GM12873 (cell line): ENCODE results near the gene GTF3C1.

Experiments
- TF ChIP-seq, protein P1 (sequence below): IDR thresholded peaks from 2 replicates; pipeline ENCODE4 v1.5.1; 2012; ENCODE audit warnings: low read depth, mild to moderate bottlenecking, moderate library complexity, low read length, control low read depth; ENCODE audit not compliant: insufficient read depth; ENCODE audit errors: missing control alignments

Gene GTF3C1

GRCh38 chr16:27498031-27498825 is 51.5 kb downstream of the GTF3C1 start:
- TF ChIP-seq, protein P1, sequence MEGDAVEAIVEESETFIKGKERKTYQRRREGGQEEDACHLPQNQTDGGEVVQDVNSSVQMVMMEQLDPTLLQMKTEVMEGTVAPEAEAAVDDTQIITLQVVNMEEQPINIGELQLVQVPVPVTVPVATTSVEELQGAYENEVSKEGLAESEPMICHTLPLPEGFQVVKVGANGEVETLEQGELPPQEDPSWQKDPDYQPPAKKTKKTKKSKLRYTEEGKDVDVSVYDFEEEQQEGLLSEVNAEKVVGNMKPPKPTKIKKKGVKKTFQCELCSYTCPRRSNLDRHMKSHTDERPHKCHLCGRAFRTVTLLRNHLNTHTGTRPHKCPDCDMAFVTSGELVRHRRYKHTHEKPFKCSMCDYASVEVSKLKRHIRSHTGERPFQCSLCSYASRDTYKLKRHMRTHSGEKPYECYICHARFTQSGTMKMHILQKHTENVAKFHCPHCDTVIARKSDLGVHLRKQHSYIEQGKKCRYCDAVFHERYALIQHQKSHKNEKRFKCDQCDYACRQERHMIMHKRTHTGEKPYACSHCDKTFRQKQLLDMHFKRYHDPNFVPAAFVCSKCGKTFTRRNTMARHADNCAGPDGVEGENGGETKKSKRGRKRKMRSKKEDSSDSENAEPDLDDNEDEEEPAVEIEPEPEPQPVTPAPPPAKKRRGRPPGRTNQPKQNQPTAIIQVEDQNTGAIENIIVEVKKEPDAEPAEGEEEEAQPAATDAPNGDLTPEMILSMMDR, result no peak

DNA sequence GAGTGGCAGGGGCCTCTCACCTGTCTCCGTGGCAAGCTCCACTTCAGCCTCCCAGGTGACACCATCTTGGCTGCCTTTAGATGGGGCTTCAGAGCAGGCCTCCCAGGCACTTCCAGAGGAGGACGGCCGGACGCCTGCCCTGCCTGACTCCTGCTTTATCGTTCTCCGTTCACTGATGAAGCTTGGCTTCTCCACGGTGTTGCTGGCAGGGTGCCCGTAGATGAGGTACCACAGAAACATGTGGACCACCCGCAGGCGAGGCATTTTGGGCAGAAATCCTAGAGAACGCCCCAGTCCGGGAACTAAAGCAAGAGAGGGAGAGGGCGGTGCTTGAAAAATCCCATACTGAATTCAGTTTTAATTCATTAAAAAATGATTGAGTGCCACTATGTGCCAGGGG is 54.5 kb downstream of the GTF3C1 start:
- TF ChIP-seq, protein P1, result no peak

DNA sequence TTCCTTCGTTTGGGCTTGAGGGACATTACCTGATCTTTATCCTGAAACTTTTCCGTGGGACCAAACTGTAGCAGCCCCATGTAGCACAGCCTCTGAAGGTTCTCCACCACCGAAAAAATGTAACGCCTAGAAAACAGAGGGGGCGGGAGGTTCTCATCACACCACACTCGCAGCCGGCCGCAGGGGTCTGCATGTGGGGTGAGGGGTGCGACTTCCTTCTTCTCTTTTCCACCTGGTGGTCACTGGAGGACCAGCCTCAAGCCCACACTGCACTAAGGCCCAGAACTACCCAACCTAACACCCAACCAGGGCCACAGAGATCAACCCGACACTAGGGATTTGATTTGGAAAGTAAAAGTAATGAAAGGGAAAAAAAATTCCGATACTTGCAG is 57.1 kb downstream of the GTF3C1 start:
- TF ChIP-seq, protein P1, result no peak

DNA sequence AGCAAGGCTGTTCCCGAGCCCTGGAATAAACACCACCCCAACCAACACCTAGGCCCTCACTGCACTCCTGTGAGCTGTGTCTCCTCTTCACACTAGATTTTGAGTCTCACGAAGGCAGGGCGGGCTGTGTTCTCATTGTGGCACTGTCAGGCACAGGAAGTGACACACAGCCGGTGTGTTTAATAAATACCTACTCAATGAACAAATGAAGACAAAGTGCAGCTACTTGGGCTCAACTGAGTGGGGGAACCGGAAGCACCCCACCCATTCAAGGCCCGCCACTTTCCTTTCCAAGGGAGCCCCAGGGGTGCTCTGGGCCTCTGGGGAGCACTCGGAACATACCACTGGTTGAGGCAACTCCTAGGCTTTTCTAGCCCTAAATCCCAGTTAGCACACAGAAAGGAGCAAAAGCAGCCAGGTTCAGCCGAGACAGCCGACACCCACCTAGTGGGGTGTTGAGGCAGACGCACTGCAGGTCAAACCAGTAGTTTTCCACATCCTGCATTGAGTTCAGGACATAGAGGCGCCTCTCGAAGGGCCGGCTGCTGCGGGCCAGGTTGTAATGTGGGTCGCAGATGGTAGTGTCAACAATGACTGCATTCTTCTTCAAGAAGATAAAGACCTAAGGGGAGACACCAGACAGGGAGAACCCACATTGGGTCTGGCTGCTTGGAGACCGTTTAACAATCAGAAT is 57.7 kb downstream of the GTF3C1 start:
- TF ChIP-seq, protein P1, result no peak

DNA sequence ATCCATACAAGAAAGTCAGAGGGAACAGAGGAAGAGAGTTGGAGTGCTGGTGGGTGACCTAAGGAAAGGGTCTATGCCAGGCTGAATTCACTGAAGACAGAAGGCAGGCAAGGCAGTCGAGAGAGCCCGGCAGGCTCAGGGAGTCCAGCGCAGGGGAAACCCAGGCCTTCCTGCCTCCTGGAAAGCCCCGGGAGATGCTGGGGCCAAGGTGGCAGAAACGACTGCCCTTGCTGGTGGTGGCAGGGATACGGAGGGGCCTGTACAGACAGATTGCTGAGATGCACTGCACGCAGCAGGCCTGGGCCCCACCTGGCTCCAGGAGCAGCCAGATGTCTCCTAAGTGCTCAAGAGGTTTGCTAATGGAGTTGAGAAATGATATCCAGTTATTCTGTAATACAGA is 59.8 kb downstream of the GTF3C1 start:
- TF ChIP-seq, protein P1, result no peak

DNA sequence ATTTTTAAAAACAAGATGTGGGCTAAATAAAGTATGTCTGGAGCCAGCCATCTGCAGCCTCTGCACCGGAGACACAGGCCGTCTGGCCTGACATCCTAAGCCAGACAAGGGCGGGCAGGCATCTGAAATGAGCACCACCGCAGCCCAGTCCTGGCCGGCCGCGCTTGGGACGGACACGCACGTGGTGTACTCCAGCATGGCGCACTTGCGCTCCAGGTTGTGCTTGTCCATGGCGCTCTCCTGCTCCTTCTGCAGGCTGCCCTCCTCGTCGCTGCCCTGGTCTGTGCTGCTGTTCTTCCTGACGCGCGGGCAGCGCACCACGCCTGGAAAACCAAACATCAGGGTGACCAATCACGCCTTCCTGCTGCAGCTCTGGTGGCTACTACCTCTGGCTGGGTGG is 60.3 kb downstream of the GTF3C1 start:
- TF ChIP-seq, protein P1, result no peak

DNA sequence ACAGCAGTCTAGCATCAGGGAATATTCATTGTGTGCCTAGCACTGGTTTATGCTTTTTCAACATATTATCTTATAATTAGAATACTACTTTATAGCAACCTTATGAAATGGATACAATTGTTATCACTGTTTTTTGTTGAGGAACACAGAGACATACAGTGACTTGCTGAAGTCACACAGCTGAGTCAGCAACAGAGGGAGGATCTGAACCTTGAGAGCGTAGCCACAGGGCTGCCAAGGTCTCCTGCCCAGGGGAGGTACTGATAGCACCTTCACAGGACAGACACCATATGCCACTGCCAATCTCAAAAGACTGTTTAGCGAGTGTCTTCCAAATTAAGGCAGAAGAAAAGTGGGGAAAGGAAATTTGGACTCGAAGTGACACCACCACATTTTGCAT is 63.0 kb downstream of the GTF3C1 start:
- TF ChIP-seq, protein P1, result no peak
